NCI-H146 treated with DMSO at 0.1 percent for 48 hours (cell line): ENCODE results near the gene KRT1.
"Not testable (repeated sequence)": the region's sequence is repeated elsewhere in the genome, so short reads cannot be mapped to it uniquely, and the experiment has no call there.

Experiments
- DNase-seq: peaks from one replicate; lab custom pipeline; 2025; ENCODE audit not compliant: unreplicated experiment; lab: John Stamatoyannopoulos, UW

The KRT1 gene

GRCh38 chr12:52680363-52680762 is at the start of gene KRT1:
KRT1 (minus strand) TSS chr12:52680407; CDS start chr12:52680348, 59 bp downstream.
- no peak for DNase-seq

GRCh38 chr12:52729147-52729546 is 48.9 kb upstream of the KRT1 start:
- DNase-seq = no peak

GRCh38 chr12:52728374-52728773 is 48.2 kb upstream of the KRT1 start:
- DNase-seq = no peak

GRCh38 chr12:52727037-52727436 is 46.8 kb upstream of the KRT1 start:
- DNase-seq = no peak

- DNase-seq = no peak
Measured at GRCh38 chr12:52726451-52726850, 46.2 kb upstream of the KRT1 start.

- DNase-seq = no peak
Measured at GRCh38 chr12:52724384-52724783, 44.2 kb upstream of the KRT1 start.

GRCh38 chr12:52722680-52723079 is 42.5 kb upstream of the KRT1 start:
- no peak for DNase-seq

GRCh38 chr12:52721838-52722470 is 41.7 kb upstream of the KRT1 start:
- DNase-seq = no peak

- no peak for DNase-seq
Measured at GRCh38 chr12:52720365-52720886, 40.2 kb upstream of the KRT1 start.

- DNase-seq = no peak
Measured at GRCh38 chr12:52716061-52716460, 35.9 kb upstream of the KRT1 start.

GRCh38 chr12:52715416-52715815 is 35.2 kb upstream of the KRT1 start:
- DNase-seq = no peak

- no peak for DNase-seq
Measured at GRCh38 chr12:52714887-52715281, 34.7 kb upstream of the KRT1 start.

- no peak for DNase-seq
Measured at GRCh38 chr12:52713960-52714886, 34.0 kb upstream of the KRT1 start.

GRCh38 chr12:52712122-52712521 is 31.9 kb upstream of the KRT1 start:
- DNase-seq = not testable (repeated sequence)

- no peak for DNase-seq
Measured at GRCh38 chr12:52710730-52711129, 30.5 kb upstream of the KRT1 start.

GRCh38 chr12:52708010-52708409 is 27.8 kb upstream of the KRT1 start:
- DNase-seq = no peak

GRCh38 chr12:52704464-52704863 is 24.3 kb upstream of the KRT1 start:
- DNase-seq = no peak

- no peak for DNase-seq
Measured at GRCh38 chr12:52703878-52704277, 23.7 kb upstream of the KRT1 start.

- DNase-seq = no peak
Measured at GRCh38 chr12:52703424-52703823, 23.2 kb upstream of the KRT1 start, which contains the start of gene KRT77. KRT77 (minus strand) TSS chr12:52703524; CDS start chr12:52703434, 90 bp downstream.

- no peak for DNase-seq
Measured at GRCh38 chr12:52702338-52702737, 22.1 kb upstream of the KRT1 start.

- no peak for DNase-seq
Measured at GRCh38 chr12:52701281-52701680, 21.1 kb upstream of the KRT1 start.

- DNase-seq = no peak
Measured at GRCh38 chr12:52699960-52700359, 19.8 kb upstream of the KRT1 start.
